A673 (cell line): ENCODE results near the gene SLC2A4. TPM values are rescaled to one million over a fixed set of nuclear protein-coding genes. Genes with fewer than 3 reads are reported as not detected.

Experiments used
- BruUV-seq: library from RNA; stranded (reverse); fragments of 400-500 nt; replicated peaks from 2 replicates; lab custom pipeline; 2021; lab: Mats Ljungman, UMichigan
- CTCF ChIA-PET: fragments of 300-600 bp; sonication (Branson Sonifier 250); formaldehyde crosslinking; loops from one replicate; lab custom pipeline; 2022; ENCODE audit warnings: antibody characterized with exemption; lab: Charles Lee
- POLR2A ChIA-PET: fragments of 300-600 bp; sonication (Branson Sonifier 250); formaldehyde crosslinking; loops from one replicate; lab custom pipeline; 2022; ENCODE audit warnings: antibody characterized with exemption; ENCODE audit not compliant: low non-redundant PET; lab: Charles Lee
- DNase-seq: peaks from one replicate; pipeline ENCODE4 v3.0.0-alpha.2; 2015; ENCODE audit warnings: low spot score
- H3K27ac ChIP-seq: fragments of 200-600 bp; sonication (generic); 2 replicates; pipeline ENCODE4 v1.5.1; 2016; ENCODE audit warnings: mixed run types, low read depth, mild to moderate bottlenecking, mixed read lengths, antibody characterized with exemption, low read length; ENCODE audit not compliant: poor library complexity, severe bottlenecking
- H3K27me3 ChIP-seq: fragments of 200-600 bp; sonication (generic); replicated peaks from 2 replicates; pipeline ENCODE4 v1.6.1; 2017; ENCODE audit warnings: mixed run types, low read depth, mild to moderate bottlenecking, mixed read lengths, antibody characterized with exemption, low read length; ENCODE audit not compliant: insufficient read depth, poor library complexity
- H3K36me3 ChIP-seq: fragments of 200-600 bp; sonication (generic); 2 replicates; pipeline ENCODE4 v1.6.1; 2016; ENCODE audit warnings: mixed run types, mild to moderate bottlenecking, mixed read lengths, antibody characterized with exemption, low read length; ENCODE audit not compliant: insufficient read depth, poor library complexity, severe bottlenecking
- H3K4me1 ChIP-seq: fragments of 200-600 bp; sonication (generic); 2 replicates; pipeline ENCODE4 v1.6.1; 2017; ENCODE audit warnings: mixed run types, mild to moderate bottlenecking, mixed read lengths, antibody characterized with exemption, low read length; ENCODE audit not compliant: insufficient read depth, poor library complexity, severe bottlenecking
- H3K4me3 ChIP-seq: fragments of 200-600 bp; sonication (generic); 2 replicates; pipeline ENCODE4 v1.5.1; 2016; ENCODE audit warnings: low read depth, mixed run types, mild to moderate bottlenecking, mixed read lengths, low read length; ENCODE audit not compliant: poor library complexity, severe bottlenecking
- H3K9me3 ChIP-seq: fragments of 200-600 bp; sonication (generic); 2 replicates; pipeline ENCODE4 v1.6.1; 2016; ENCODE audit warnings: mixed run types, low read depth, mild to moderate bottlenecking, mixed read lengths, antibody characterized with exemption, low read length; ENCODE audit not compliant: poor library complexity, severe bottlenecking
- EZH2 ChIP-seq: fragments of 200-600 bp; sonication (generic); IDR thresholded peaks from 2 replicates; pipeline ENCODE4 v1.6.1; 2017; ENCODE audit warnings: borderline replicate concordance, low read depth, mild to moderate bottlenecking, mixed read lengths, antibody characterized with exemption, low read length; ENCODE audit not compliant: poor library complexity, severe bottlenecking
- intact Hi-C: fragments of 100-400 bp; cut with micrococcal nuclease; formaldehyde crosslinking; loops from one replicate; pipeline ENCODE4 v1.10.0; 2022; ENCODE audit not compliant: unreplicated experiment
- total RNA-seq: library from RNA; stranded (reverse); gene quantifications from 2 replicates; pipeline ENCODE4 v1.2.3, GENCODE V29; 2021
- TF ChIP-seq, protein P1 (sequence below): fragments of 300-800, 200-600 bp; sonication (generic); conservative IDR thresholded peaks from 2 replicates; pipeline ENCODE4 v1.5.1; 2017; ENCODE audit warnings: low read depth, mild to moderate bottlenecking, antibody characterized with exemption, low read length, moderate library complexity, mixed read lengths

SLC2A4 gene
- total RNA-seq, 1 experiment from 2014 or later: 0.67 TPM

DNA sequence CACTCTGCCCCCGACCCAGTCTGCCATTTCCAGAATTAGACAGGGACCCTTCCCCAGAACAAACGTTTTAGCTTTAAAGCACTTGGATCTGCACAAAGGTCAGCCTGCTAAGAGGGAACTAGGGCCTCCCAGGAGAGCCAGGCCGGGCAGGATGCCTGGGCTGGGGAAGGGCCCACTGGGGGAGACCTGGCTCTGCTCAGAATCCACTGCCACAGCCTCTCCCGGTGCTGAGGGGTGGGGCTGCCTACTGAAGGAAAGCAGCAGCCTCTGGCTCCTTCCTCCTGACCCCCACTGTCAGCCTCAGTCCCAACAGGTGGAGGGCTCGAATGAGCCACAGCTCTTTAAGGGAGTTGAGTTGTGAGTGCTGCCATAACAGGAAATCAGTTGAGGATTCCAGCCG is 11.2 kb downstream of the SLC2A4 start:
- no peak overlapping the region for H3K27ac ChIP-seq
- peaks cover 22% of the 10 kb centered on the region for H3K4me1 ChIP-seq
- intact Hi-C loops: no loop called here
- TF ChIP-seq, protein P1, sequence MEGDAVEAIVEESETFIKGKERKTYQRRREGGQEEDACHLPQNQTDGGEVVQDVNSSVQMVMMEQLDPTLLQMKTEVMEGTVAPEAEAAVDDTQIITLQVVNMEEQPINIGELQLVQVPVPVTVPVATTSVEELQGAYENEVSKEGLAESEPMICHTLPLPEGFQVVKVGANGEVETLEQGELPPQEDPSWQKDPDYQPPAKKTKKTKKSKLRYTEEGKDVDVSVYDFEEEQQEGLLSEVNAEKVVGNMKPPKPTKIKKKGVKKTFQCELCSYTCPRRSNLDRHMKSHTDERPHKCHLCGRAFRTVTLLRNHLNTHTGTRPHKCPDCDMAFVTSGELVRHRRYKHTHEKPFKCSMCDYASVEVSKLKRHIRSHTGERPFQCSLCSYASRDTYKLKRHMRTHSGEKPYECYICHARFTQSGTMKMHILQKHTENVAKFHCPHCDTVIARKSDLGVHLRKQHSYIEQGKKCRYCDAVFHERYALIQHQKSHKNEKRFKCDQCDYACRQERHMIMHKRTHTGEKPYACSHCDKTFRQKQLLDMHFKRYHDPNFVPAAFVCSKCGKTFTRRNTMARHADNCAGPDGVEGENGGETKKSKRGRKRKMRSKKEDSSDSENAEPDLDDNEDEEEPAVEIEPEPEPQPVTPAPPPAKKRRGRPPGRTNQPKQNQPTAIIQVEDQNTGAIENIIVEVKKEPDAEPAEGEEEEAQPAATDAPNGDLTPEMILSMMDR: no peak
- TF ChIP-seq EZH2: no peak
- H3K9me3 ChIP-seq: no peaks in the 10 kb centered on the region
- no peaks in the 10 kb centered on the region for H3K36me3 ChIP-seq
- ChIA-PET CTCF (interaction anchor here (0.6 kb wide), 1 partner anchor 271 kb away, joined by 4 read pairs; no protein-coding TSS in a partner anchor), POLR2A (interaction anchor here (0.5 kb wide), 1 partner anchor 11 kb away, joined by 21 read pairs; the partner anchor contains the start of gene SLC2A4)
- no peak overlapping the region for H3K4me3 ChIP-seq
- no peak for DNase-seq
- no TSS peak for BruUV-seq
- no peaks in the 10 kb centered on the region for H3K27me3 ChIP-seq

DNA sequence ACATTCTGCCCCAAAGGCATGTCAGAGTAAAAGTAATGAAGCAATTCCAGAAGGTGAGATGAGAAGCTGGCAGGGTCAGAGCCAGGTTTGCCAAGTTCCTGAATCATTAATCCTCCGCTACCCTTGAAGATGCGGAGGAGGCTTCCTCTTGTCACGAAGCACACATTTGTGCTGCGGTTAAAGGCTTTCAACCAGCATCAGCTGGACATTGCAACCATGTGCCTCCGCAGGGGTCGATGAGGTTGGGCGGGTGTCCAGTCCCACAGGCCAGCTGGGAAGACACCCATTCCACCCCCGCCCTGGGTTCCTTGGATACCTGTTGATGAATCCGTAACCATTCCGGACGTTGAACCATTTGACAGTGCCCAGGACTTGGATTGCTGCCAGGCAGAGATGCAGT is 11.6 kb downstream of the SLC2A4 start:
- no peak for TF ChIP-seq EZH2
- TF ChIP-seq, protein P1: no peak
- Histone ChIP-seq H3K4me3 (no peak overlapping the region), H3K4me1 (peaks cover 22% of the 10 kb centered on the region), H3K36me3 (no peaks in the 10 kb centered on the region), H3K27ac (no peak overlapping the region), H3K9me3 (no peaks in the 10 kb centered on the region), H3K27me3 (no peaks in the 10 kb centered on the region)
- POLR2A ChIA-PET: no interaction called here
- no TSS peak for BruUV-seq
- no peak for DNase-seq
- intact Hi-C loops: no loop called here
- CTCF ChIA-PET: interaction anchor here (0.6 kb wide), 1 partner anchor 270 kb away, joined by 4 read pairs; no protein-coding TSS in a partner anchor

DNA sequence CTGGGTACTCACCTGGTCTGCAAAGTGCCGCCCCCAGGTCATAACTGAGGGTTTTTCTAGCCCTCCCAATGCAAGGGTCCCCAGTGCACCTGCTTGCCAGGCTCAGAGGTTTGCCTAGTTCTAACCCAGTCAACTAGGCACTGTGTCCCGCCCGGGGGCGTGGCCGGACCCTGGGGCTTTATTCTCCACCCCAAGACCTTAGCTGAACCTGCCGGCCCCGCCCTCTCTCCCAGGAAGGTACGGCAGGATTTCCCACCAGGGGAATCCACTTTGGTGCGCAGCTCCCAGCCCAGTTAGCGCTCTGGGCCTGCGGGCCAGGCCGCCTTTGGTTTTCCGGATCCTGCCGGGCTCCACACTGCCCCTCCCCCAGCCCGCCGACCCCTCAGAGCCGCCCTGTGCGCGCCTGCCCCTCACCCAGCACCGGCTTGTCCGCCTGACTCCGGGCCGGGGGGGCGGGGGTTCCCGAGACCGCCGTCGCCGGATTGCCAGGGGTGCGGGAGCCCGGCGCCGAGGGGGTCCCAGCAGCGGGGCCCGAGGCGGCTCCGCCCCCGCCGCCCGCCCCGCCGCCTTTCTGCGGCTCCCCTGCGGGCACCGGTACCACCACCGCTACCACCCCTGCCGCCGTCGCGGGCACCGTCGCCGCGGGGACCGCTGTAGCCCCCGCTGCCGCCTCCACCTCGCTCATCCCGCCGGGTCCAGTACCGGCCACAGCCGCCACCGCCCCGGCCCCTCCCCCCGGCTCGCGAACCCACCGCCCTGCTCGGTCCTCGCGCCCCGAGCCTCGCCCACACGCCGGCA is 12.5 kb downstream of the SLC2A4 start:
- Histone ChIP-seq H3K4me3 (peak overlapping the region; percentile 30), H3K27me3 (no peaks in the 10 kb centered on the region), H3K27ac (no peak overlapping the region), H3K4me1 (peaks cover 22% of the 10 kb centered on the region), H3K36me3 (no peaks in the 10 kb centered on the region), H3K9me3 (no peaks in the 10 kb centered on the region)
- ChIA-PET POLR2A (no interaction called here), CTCF (no interaction called here)
- BruUV-seq: no TSS peak
- TF ChIP-seq EZH2: no peak
- TF ChIP-seq, protein P1: no peak
- intact Hi-C loops: no loop called here
- DNase-seq: no peak
